Cardiac fibroblast (primary cell): Measurements from ENCODE around the gene FHDC1.
A peak's percentile ranks its signal among the peaks of the same experiment; 100 is the strongest.

Experiments
- DNase-seq, 2 donors: peaks; one replicate each; pipeline versions ENCODE4 v3.0.0 to v3.0.0-alpha.2; 2010; ENCODE audit warnings: low read depth in 2 of 2
- H3K4me3 ChIP-seq, 2 donors: replicated peaks in 1 of 2; 1 replicate in 1 of 2; 2 replicates in 1 of 2; pipeline ENCODE4 v1.5.1; 2011; ENCODE audit warnings: low read depth in 2 of 2, low read length in 2 of 2, mild to moderate bottlenecking in 2 of 2, moderate library complexity in 1 of 2
- CTCF ChIP-seq: IDR thresholded peaks from one replicate; pipeline ENCODE4 v1.5.1; 2011; ENCODE audit warnings: low read depth, mild to moderate bottlenecking, low read length, inconsistent platforms

FHDC1 gene

DNA sequence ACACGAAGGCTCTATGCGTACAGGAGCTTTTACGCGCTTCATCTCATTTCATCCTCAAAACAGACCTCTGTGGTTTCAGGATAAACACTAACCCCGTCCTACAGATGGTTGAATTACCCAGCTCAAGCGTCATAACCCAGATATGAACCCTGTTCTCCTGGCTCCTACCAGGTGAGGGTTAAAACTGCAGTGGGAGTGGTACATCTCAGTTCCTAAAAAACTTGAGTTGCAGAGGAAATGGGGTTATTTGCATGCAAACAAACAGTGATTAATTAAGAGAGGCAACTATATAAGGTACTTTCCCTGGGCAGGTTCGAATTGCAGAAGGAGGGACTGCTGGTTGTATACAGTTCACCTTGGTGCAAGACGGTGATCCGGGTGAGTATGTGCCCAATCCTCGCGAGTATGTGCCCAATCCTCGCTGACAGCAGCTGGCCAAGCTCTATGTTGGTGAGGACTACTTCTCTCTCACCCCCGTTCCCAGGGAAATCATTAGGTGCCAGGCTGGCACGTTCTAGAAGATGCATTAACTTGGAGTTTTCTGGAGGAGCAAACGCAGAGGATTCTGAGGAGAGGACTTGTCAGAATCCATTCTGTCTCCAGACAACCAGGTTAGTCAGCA, 72.6 kb downstream of the FHDC1 start:
- H3K4me3 ChIP-seq: no peak overlapping the region
- no peak for TF ChIP-seq CTCF
- no peak for DNase-seq

- no peak overlapping the region for H3K4me3 ChIP-seq
- TF ChIP-seq CTCF: no peak
- DNase-seq: no peak
Observed at GRCh38 chr4:153010146-153010545, 74.0 kb downstream of the FHDC1 start.

DNA sequence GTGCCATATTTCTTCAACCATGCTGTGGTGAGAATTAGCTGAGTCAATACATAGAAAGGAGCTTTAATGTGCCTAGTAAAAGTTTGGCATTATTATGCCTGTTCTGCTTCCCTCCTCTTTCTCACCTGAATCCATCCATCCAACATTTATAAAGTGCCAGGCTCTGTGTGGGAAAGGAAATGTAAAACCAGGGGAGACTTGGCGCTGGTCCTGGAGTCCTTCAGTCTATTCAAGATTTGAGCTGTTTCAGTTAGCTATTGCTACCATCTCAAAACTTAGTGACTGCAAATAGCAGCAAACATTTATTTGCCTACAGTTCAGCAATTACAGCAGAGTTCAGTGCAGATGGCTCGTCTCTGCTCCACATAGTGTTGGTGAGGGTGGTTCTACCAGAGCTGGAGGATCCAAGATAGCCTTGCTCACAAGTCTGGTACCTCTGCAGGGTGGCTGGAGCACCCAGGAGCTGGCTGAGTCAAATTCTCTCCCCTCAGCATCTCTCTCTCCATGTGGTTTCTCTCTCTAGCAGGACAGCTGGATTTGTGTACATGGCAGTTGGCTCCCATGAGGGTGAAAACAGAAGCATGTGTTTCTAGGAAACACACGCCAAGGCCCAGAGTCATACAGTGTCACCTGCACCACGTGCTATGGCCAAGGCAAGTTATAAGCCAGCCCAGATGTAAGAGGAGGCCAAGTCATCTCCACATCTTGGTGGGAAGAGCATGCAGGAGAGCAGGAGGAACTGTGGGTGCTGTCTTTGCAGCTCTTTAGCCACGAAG, 77.3 kb downstream of the FHDC1 start:
- peak in 1 of 2 donors; percentile 4 for DNase-seq
- no peak for TF ChIP-seq CTCF
- H3K4me3 ChIP-seq: no peak overlapping the region

- no peak for TF ChIP-seq CTCF
- peak in 1 of 2 donors; percentile 10 for DNase-seq
- H3K4me3 ChIP-seq: no peak overlapping the region
Observed at GRCh38 chr4:153014460-153014859, 78.3 kb downstream of the FHDC1 start.

DNA sequence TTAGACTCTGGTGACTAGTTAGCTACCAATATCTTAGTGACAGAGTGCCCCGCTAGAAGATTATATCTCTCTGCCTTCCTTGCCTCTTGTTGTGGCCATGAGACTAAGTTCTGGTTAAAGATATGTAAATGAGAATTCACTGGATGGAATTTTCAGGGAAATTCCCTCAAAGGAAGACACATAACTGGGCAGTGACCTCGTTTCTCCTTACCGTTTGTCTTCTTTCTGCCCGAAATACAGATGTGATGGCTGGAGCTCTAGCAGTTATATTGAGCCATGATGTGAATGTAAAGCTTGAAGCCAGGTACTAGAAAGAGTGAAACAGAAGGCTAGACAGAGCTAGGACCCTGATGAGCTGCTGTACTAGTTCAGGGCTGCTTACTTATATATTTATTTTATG, 80.5 kb downstream of the FHDC1 start:
- H3K4me3 ChIP-seq: no peak overlapping the region
- TF ChIP-seq CTCF: no peak
- DNase-seq: no peak

DNA sequence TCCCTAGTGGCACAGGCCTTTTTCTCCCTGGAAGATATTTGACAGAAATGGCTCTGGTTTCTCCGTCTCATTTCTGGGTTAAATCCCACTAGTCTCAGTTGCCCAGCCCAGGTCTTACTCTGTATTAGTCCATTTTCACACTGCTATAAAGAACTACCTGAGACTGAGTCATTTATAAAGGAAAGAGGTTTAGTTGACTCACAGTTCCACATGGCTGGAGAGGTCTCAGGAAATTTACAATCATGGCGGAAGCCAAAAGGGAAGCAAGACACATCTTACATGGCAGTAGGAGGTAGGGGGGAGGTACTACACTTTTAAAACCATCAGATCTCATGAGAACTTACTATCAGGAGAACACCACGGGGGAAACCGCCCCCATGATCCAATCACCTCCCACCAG, 81.9 kb downstream of the FHDC1 start:
- no peak for DNase-seq
- H3K4me3 ChIP-seq: no peak overlapping the region
- TF ChIP-seq CTCF: no peak

GRCh38 chr4:153018684-153019083, 82.6 kb downstream of the FHDC1 start:
- no peak for TF ChIP-seq CTCF
- no peak overlapping the region for H3K4me3 ChIP-seq
- no peak for DNase-seq
